ENCODE data around the gene TRIM71.

TRIM71 gene

DNA sequence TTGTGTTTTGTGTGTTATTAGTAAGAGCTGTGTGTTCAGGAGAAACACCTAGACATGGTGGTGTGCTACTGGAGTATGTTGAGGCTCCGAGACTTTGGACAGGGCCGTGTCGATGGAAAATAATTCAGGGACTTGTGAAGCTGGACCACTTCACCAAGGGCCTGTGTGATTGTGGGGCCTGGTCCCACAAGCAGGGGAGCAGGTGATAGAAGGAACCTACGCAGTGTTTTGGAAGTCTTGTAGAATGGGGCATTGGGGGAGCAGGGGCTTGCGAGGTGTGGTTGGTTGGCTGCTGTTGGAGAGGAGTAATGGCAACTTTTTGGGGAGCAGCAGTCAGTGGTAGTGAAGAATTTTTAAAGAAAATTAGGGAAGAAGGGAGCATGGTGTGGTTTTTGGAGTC lies 48.7 kb downstream of the TRIM71 start:
- no peak for DNase-seq (ENCODE audit: low spot score)

- DNase-seq (ENCODE audit: low spot score): no peak
Measured at GRCh38 chr3:32867954-32868353, 50.2 kb downstream of the TRIM71 start.

DNA sequence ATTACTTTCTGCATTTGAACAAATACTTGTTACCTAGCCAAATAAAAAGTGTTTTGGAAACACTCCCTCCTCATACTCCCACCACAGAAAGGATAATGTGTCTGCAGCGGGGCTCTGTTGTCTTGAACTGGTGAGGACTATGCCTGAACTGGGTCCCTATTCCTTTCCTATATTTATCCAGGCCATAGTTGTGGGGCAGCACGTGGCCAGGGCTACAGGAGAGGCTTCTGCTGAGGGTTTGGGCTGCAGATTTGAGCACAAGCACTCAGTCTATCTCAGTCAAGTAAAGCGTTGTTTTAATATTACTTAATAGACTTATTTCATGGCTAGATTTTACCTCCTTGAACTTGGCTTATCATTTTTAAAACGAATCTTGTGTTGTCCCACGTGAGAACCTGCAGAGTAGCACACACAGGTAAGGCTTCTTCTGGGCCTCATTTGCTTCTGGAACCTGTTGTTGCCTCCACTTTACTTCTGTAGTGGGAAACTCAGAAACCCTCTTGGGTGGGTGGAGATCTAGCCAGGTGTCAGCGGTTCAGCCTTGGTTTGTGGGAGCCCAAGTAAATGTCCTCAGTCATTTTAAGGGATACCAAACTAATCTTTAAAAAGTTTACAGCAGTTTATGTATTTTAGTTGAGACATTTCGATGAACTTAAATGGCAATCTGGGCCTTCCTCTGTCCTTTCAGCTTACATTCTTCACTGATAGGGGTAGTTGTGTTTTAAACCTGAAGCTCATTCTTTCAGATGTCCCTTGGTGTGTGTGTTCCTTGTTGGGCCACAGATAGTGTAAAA lies 51.1 kb downstream of the TRIM71 start:
- DNase-seq (ENCODE audit: low spot score): no peak

DNA sequence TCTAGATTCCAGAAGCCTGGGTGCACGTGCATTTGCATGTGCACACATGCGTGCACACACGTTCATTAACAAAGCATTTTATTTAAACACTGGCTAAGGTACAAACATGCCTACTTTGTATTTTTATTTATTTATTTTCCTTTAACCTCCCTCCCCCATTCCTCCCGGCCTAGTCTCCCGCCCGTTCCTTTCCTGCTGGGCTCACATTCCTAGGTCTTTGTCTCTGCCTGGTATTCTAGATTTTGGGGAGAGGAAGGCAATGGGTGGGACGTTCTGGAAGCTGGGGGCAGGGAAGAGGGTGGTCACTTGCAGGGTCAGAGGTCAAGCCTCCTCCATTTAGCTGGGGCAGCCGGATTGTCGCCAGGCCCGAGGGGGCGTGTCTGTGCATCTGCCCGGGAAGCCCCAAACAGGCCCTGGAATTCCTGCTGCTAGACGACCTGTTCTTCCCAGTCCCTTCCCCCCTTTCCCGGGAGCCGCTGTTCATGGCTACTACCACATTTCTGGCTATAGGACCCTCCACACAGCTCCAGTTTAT lies 51.8 kb downstream of the TRIM71 start:
- DNase-seq (ENCODE audit: low spot score): no peak

GRCh38 chr3:32870373-32871095 lies 52.7 kb downstream of the TRIM71 start:
- DNase-seq (ENCODE audit: low spot score): no peak

- DNase-seq (ENCODE audit: low spot score): no peak
Measured at GRCh38 chr3:32871273-32871672, 53.5 kb downstream of the TRIM71 start.

DNA sequence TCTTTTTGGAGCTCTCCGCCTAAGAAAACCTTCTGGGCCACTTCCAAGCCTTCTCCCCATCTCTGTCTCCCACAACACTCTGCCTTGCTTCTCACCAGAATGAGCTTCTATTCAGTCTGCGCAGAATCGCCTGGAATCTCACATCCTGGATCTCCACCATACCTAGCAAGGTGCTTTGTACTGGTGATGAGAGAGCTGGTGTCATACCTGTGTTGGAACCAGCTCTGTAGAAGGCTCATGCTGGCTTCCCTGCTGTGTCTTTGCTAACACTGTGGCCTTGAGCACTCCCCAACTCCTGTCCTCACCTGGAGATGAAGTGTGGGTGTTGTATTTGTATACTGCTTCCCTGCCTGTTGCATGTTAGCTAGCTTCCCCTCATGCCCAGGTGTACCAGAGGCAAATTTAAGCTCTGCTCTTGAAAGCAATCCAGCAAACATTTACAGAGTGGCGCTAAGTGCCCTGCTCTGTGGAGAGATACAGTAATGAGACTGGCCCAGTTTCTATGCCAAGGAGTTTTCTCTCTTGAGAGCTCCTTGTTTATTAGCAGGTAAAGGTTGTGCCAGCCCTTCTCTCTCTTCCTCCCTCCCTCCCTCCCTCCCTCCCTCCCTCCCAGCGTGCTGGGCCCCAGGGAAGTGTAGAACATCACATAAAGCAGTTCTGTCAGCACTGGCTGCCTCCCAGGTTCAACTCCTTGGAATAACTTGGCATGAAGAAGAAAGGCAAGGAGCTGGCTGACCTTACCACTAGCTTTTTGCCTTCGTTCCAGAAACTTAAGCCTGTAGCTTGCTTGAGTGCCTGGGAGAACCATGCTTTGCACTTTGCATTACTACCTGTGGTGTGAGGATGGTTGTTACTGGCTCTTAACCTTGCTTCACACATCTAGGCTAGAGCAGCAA lies 54.9 kb downstream of the TRIM71 start:
- DNase-seq (ENCODE audit: low spot score): no peak

DNA sequence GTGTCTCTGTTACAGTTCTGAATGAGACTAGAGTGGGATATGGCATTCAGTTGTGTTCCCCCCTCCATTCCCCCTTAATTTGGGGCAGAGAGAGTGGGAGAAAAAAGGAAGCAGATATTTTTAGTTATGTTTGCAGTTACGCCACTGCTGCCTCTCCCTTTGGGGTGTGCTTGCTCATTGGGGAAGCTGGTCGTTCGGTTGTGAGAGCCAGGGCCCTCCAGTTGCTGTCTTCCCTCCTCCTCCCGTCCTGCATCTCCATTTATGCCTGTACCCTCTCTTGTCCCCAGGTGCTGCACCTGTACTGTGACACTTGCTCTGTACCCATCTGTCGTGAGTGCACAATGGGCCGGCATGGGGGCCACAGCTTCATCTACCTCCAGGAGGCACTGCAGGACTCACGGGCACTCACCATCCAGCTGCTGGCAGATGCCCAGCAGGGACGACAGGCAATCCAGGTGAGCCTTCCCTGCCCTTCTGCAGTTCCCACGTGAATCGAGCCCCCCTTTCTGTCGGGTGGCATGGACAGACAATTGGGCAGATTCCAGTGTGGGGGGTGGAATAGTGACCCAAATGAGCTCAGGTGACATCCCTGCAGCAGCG lies 55.8 kb downstream of the TRIM71 start:
- no peak for DNase-seq (ENCODE audit: low spot score)

GRCh38 chr3:32876920-32877319 lies 59.1 kb downstream of the TRIM71 start:
- DNase-seq (ENCODE audit: low spot score): no peak

DNA sequence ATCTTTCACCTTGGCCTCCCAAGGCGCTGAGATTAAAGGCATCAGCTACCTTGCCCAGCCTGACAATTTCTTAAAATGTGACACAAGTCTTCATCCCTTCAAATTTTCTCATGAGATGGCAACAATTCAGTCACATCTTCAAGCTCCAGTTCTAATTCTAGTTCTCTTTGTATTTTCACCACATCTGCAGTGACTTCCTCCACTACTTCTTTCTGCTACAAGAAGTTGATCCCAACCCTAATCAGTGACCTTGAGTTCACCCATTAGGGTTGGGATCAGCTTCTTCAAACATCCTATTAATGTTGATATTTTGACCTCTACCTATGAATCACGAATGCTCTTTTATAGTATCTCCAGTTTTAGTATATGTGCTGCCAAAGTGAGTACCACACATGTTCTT lies 59.8 kb downstream of the TRIM71 start:
- DNase-seq (ENCODE audit: low spot score): no peak

- DNase-seq (ENCODE audit: low spot score): no peak
Measured at GRCh38 chr3:32880225-32880624, 62.4 kb downstream of the TRIM71 start.

DNA sequence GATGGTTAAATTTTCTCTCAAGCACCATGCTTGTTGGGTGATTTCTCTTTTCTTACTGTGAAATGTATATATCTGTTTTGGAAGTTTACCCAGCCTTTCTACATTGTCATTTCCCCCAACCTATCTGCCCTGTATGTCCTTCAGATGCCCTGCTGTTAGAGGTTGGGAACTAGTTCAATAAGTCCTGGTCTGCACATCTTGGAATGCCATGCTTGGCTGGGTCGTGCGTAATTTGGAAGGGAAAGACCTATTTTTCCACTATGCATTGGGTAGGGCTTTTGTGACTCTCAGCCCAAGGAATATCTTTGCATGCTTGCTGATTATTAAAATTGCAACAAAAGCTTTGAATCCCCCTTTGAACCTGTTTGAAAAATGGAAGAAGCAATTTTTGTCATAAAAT lies 63.8 kb downstream of the TRIM71 start:
- no peak for DNase-seq (ENCODE audit: low spot score)

DNA sequence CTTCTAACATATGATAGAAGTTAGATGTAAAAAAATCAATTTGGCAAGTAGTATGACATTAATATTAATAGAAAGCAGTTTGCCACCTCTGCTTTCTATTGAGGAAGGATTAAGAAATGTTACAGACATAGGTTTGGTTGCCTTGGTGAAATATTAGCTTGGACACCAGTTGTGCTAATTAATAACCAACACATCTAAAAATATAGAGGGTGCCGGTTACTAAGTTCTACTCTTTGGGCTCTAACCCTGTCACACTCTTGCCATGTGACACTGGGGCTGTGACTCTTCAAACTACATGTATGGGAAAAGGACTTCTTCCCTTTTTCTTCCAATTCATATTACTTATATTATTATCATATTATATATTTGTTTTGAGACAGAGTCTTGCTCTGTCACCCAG lies 64.4 kb downstream of the TRIM71 start:
- DNase-seq (ENCODE audit: low spot score): no peak

- no peak for DNase-seq (ENCODE audit: low spot score)
Measured at GRCh38 chr3:32882603-32883025, 64.8 kb downstream of the TRIM71 start.

GRCh38 chr3:32883817-32884216 lies 66.0 kb downstream of the TRIM71 start:
- DNase-seq (ENCODE audit: low spot score): no peak

DNA sequence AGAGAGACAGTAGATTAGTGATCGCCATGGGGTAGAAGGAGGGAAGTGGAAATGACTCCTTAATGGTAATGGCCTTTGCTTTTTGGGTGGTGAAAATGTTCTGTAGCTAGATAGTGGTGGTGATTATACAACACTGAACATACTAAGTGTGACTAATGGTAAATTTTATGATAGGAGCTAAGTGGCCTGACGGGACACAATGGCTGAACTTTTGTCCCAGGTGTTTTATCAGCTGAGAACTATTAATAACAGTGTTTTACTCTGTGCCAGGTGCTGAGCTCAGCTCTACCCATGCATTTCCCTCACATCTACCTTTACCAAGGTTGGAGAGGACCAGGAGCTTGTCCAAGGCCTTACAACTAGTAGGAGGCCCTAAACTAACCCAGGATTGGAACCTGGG lies 66.8 kb downstream of the TRIM71 start:
- no peak for DNase-seq (ENCODE audit: low spot score)

DNA sequence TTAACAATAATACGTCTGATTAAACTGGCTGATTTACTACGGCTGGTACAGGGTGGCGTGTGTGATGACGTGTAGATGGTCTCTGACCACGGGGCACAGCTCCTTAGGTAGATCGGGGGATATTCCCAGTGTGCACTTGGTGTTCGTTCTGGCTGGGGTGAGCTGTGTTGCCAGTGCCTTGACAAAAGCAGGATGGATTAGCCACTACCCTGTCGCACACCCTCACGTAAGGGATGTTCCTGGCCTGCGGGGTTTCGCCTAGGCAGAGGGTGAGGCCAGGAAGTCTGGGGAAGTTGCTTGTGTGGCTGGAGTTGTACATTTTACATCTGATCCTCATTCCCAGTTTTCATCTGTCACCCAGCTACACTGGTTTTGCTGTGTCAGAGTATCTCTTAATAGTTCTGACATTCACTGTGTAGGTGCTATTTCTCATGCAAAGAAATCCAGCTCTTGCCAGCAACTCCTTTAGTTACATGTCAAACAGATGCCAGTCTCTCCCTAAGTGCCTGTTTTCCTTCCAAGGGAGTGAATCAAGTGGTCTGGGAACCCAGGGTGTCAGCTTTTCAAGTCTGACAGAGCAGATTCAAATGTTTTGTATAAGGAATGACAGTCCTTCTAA lies 67.6 kb downstream of the TRIM71 start:
- DNase-seq (ENCODE audit: low spot score): no peak

GRCh38 chr3:32886296-32886695 lies 68.5 kb downstream of the TRIM71 start:
- DNase-seq (ENCODE audit: low spot score): no peak

- no peak for DNase-seq (ENCODE audit: low spot score)
Measured at GRCh38 chr3:32886911-32887310, 69.1 kb downstream of the TRIM71 start.

DNA sequence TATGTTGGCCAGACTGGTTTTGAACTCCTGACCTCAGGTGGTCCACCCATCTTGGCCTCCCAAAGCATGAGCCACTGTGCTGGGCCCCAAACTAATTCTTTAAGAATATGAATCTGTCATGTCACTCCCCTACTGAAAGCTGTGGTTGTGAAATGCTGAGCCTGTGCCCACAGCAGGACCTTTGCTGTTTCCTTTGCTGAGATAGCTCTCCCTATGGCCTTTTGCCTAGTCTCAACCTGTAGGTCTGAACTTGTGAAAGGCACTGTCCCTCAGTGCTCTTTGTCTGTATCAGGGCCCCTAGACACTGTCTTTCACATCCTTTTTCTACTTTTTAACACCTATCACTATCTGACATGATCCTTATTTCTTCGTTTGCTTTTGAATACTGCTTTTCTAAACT lies 70.9 kb downstream of the TRIM71 start:
- DNase-seq (ENCODE audit: low spot score): no peak
